MM.1S (cell line): ENCODE results near the gene C2orf42.
"Not testable (repeated sequence)": the region's sequence is repeated elsewhere in the genome, so short reads cannot be mapped to it uniquely, and the experiment has no call there.

Experiments used
- DNase-seq: peaks from one replicate; pipeline ENCODE4 v3.0.0-alpha.2; 2015
- H2AFZ ChIP-seq: fragments of 300-600 bp; sonication (generic); 2 replicates; pipeline ENCODE4 v1.6.0; 2016; ENCODE audit warnings: antibody characterized with exemption, low read length
- H3F3A ChIP-seq: fragments of 300-600 bp; sonication (generic); 2 replicates; pipeline ENCODE4 v1.6.1; 2016; ENCODE audit warnings: mild to moderate bottlenecking, antibody characterized with exemption, low read length, moderate library complexity, mixed read lengths; ENCODE audit not compliant: insufficient read depth
- H3K27ac ChIP-seq: fragments of 300-600 bp; sonication (generic); 2 replicates; pipeline ENCODE4 v1.5.1; 2016; ENCODE audit warnings: mild to moderate bottlenecking, low read length
- H3K27me3 ChIP-seq: fragments of 300-600 bp; sonication (generic); replicated peaks from 2 replicates; pipeline ENCODE4 v1.6.0; 2016; ENCODE audit warnings: low read length; ENCODE audit not compliant: insufficient read depth
- H3K36me3 ChIP-seq: fragments of 300-600 bp; sonication (generic); replicated peaks from 2 replicates; pipeline ENCODE4 v1.6.1; 2016; ENCODE audit warnings: mild to moderate bottlenecking, low read length, mixed read lengths; ENCODE audit not compliant: insufficient read depth
- H3K4me1 ChIP-seq: fragments of 300-600 bp; sonication (generic); 2 replicates; pipeline ENCODE4 v1.6.1; 2016; ENCODE audit warnings: low read length, mixed read lengths
- H3K4me2 ChIP-seq: fragments of 300-600 bp; sonication (generic); 2 replicates; pipeline ENCODE4 v1.6.0; 2016; ENCODE audit warnings: low read depth, low read length
- H3K4me3 ChIP-seq: fragments of 300-600 bp; sonication (generic); 2 replicates; pipeline ENCODE4 v1.5.1; 2016; ENCODE audit warnings: low read length, mixed read lengths
- H3K79me2 ChIP-seq: fragments of 300-600 bp; sonication (generic); 2 replicates; pipeline ENCODE4 v1.6.1; 2016; ENCODE audit warnings: mixed run types, low read length, mixed read lengths
- H3K9ac ChIP-seq: fragments of 300-600 bp; sonication (generic); 2 replicates; pipeline ENCODE4 v1.6.1; 2016; ENCODE audit warnings: low read length, mixed read lengths
- H3K9me2 ChIP-seq: fragments of 300-600 bp; sonication (generic); replicated peaks from 2 replicates; pipeline ENCODE4 v1.6.1; 2016; ENCODE audit warnings: mild to moderate bottlenecking, low read length, mixed read lengths; ENCODE audit not compliant: insufficient read depth
- H3K9me3 ChIP-seq: fragments of 300-600 bp; sonication (generic); replicated peaks from 2 replicates; pipeline ENCODE4 v1.6.1; 2016; ENCODE audit warnings: mild to moderate bottlenecking, low read length, mixed read lengths; ENCODE audit not compliant: insufficient read depth
- H4K20me1 ChIP-seq: fragments of 300-600 bp; sonication (generic); 2 replicates; pipeline ENCODE4 v1.6.1; 2016; ENCODE audit warnings: mild to moderate bottlenecking, low read length, moderate library complexity, mixed read lengths; ENCODE audit not compliant: insufficient read depth
- CTCF ChIP-seq: fragments of 300-600 bp; sonication (generic); IDR thresholded peaks from 2 replicates; pipeline ENCODE4 v1.5.1; 2016; ENCODE audit warnings: antibody characterized with exemption, low read length, mixed read lengths
- EZH2 ChIP-seq: fragments of 300-600 bp; sonication (generic); optimal IDR thresholded peaks from 2 replicates; pipeline ENCODE3; 2017; ENCODE audit warnings: low read depth, mild to moderate bottlenecking, antibody characterized with exemption, low read length, mixed read lengths
- EZH2phosphoT487 ChIP-seq: fragments of 300-600 bp; sonication (generic); IDR thresholded peaks from 2 replicates; pipeline ENCODE4 v1.6.1; 2018; ENCODE audit warnings: antibody characterized with exemption, low read length

C2orf42 gene

DNA sequence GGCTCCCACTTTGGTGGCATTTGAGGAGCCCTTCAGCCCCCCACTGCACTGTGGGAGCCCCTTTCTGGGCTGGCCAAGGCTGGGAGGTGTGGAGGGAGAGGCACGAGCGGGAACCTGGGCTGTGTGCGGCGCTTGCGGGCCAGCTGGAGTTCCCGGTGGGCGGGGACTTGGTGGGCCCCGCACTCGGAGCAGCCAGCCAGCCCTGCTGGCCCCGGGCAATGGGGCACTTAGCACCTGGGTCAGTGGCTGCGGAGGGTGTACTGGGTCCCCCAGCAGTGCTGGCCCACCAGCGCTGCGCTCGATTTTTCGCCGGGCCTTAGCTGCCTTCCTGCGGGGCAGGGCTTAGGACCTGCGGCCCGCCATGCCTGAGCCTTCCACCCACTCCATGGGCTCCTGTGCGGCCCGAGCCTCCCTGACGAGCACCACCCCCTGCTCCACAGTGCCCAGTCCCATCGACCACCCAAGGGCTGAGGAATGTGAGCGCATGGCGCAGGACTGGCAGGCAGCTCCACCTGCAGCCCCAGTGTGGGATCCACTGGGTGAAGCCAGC, 42.5 kb downstream of the C2orf42 start:
- H3K36me3 ChIP-seq, H3K4me3 ChIP-seq, DNase-seq, H3F3A ChIP-seq, H3K4me2 ChIP-seq, H3K9ac ChIP-seq, H2AFZ ChIP-seq, H3K4me1 ChIP-seq, H3K9me3 ChIP-seq, H3K27ac ChIP-seq, H3K9me2 ChIP-seq, H3K27me3 ChIP-seq, H4K20me1 ChIP-seq, H3K79me2 ChIP-seq: not testable (repeated sequence)

- no peaks in the 10 kb centered on the region for H3K79me2 ChIP-seq
- peaks cover 14% of the 10 kb centered on the region for H3K4me1 ChIP-seq
- no peaks in the 10 kb centered on the region for H3K9me3 ChIP-seq
- no peaks in the 10 kb centered on the region for H3K27me3 ChIP-seq
- no peak overlapping the region for H3K4me2 ChIP-seq
- TF ChIP-seq EZH2, result no peak
- TF ChIP-seq EZH2phosphoT487, result no peak
- TF ChIP-seq CTCF, result no peak
- H3K36me3 ChIP-seq, result no peaks in the 10 kb centered on the region
- no peaks in the 10 kb centered on the region for H3K9me2 ChIP-seq
- H2AFZ ChIP-seq, result no peak overlapping the region
- H3K27ac ChIP-seq, result no peak overlapping the region
- no peaks in the 10 kb centered on the region for H4K20me1 ChIP-seq
- no peak for DNase-seq
- no peak overlapping the region for H3K9ac ChIP-seq
- H3F3A ChIP-seq, result peaks cover 7% of the 10 kb centered on the region; the same call in 1 of the 2 replicates
- H3K4me3 ChIP-seq, result no peak overlapping the region
Measured at GRCh38 chr2:70145851-70146739, 44.7 kb downstream of the C2orf42 start.

- no peaks in the 10 kb centered on the region for H3K36me3 ChIP-seq
- no peaks in the 10 kb centered on the region for H3K27me3 ChIP-seq
- H2AFZ ChIP-seq, result no peak overlapping the region
- H3K9me2 ChIP-seq, result no peaks in the 10 kb centered on the region
- H4K20me1 ChIP-seq, result no peaks in the 10 kb centered on the region
- no peak overlapping the region for H3K9ac ChIP-seq
- H3K4me1 ChIP-seq, result peaks cover 16% of the 10 kb centered on the region
- TF ChIP-seq EZH2phosphoT487 (no peak), CTCF (no peak), EZH2 (no peak)
- peaks cover 7% of the 10 kb centered on the region; the same call in 1 of the 2 replicates for H3F3A ChIP-seq
- DNase-seq, result no peak
- no peak overlapping the region for H3K4me3 ChIP-seq
- no peak overlapping the region for H3K4me2 ChIP-seq
- H3K27ac ChIP-seq, result no peak overlapping the region
- no peaks in the 10 kb centered on the region for H3K79me2 ChIP-seq
- H3K9me3 ChIP-seq, result no peaks in the 10 kb centered on the region
Measured at GRCh38 chr2:70145144-70145490, 45.7 kb downstream of the C2orf42 start.
